ENCODE results near the gene MYO18A.

Gene MYO18A

GRCh38 chr17:29193146-29193545, 12.9 kb upstream of the MYO18A start:
- no peak for DNase-seq (ENCODE audit: low read depth)
- TF ChIP-seq, protein P1, sequence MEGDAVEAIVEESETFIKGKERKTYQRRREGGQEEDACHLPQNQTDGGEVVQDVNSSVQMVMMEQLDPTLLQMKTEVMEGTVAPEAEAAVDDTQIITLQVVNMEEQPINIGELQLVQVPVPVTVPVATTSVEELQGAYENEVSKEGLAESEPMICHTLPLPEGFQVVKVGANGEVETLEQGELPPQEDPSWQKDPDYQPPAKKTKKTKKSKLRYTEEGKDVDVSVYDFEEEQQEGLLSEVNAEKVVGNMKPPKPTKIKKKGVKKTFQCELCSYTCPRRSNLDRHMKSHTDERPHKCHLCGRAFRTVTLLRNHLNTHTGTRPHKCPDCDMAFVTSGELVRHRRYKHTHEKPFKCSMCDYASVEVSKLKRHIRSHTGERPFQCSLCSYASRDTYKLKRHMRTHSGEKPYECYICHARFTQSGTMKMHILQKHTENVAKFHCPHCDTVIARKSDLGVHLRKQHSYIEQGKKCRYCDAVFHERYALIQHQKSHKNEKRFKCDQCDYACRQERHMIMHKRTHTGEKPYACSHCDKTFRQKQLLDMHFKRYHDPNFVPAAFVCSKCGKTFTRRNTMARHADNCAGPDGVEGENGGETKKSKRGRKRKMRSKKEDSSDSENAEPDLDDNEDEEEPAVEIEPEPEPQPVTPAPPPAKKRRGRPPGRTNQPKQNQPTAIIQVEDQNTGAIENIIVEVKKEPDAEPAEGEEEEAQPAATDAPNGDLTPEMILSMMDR (conservative IDR thresholded peaks at IDR 0.05; ENCODE audit: low read length) = no peak
- no peak overlapping the region for H3K4me3 ChIP-seq (ENCODE audit: low read length)

DNA sequence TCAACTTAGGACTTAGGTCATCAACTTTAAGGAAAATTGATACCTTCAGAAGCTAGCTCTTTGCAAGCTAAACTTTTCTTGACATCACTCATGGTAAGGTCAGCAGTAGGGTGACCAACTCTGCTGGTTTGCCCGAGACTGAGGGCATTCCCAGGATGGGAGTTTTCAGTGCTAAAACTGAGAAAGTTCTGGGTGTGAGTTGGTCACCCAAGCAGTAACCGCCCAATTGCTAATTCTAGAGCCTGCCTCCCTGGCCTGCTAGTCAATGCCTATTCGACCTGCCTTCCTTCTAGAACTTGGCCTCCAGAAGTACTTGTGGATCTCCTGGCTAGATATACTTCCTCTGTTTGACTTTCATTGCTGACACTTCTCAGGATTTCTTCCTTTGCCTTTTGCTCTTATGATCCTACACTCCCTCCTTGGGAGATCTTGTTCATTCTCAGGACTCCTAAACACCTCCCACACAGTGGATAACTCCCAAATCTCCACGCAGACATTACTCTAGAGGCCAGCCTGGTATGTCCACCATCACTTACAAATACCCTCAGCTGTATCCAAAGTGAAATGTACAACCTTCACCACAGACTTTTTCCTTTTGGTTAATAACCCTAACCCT, 10.5 kb upstream of the MYO18A start:
- TF ChIP-seq, protein P1 (conservative IDR thresholded peaks at IDR 0.05; ENCODE audit: low read length) = no peak
- DNase-seq (ENCODE audit: low read depth) = no peak

DNA sequence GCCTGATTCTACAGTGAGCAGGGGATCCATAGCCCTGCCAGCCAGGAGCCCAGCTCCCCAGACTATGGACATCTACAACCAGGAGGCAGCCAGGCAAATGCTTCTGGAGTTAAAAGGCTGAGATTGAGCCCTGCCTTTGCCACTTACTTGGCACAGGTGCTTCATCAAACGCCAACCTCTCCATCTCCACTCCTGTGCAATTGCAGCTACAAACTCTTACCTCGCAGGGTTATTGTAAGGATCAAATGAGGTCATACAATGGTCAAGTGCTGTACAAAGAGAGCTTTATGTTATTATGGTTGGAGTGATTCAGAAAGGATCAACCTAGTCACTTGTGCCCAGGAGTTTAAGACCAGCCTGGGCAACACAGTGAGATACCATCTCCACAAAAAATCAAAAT, 9.8 kb upstream of the MYO18A start:
- no peak overlapping the region for H3K4me3 ChIP-seq (ENCODE audit: low read length)
- no peak for DNase-seq (ENCODE audit: low read depth)
- TF ChIP-seq, protein P1 (conservative IDR thresholded peaks at IDR 0.05; ENCODE audit: low read length) = no peak

More for the DNA sequence above, 10.5 kb upstream of the MYO18A start:
- H3K4me3 ChIP-seq (ENCODE audit: low read length) = no peak overlapping the region

GRCh38 chr17:29189355-29189754, 9.2 kb upstream of the MYO18A start:
- TF ChIP-seq, protein P1 (conservative IDR thresholded peaks at IDR 0.05; ENCODE audit: low read length) = no peak
- no peak overlapping the region for H3K4me3 ChIP-seq (ENCODE audit: low read length)
- no peak for DNase-seq (ENCODE audit: low read depth)

- no peak overlapping the region for H3K4me3 ChIP-seq (ENCODE audit: low read length)
- TF ChIP-seq, protein P1 (conservative IDR thresholded peaks at IDR 0.05; ENCODE audit: low read length) = no peak
- no peak for DNase-seq (ENCODE audit: low read depth)
Measured at GRCh38 chr17:29181226-29181625, 1.0 kb upstream of the MYO18A start.

GRCh38 chr17:29180788-29181160, 576 bp upstream of the MYO18A start:
- no peak for DNase-seq (ENCODE audit: low read depth)
- H3K4me3 ChIP-seq (ENCODE audit: low read length) = peak overlapping the region; percentile 63
- TF ChIP-seq, protein P1 (conservative IDR thresholded peaks at IDR 0.05; ENCODE audit: low read length) = no peak

- no peak for DNase-seq (ENCODE audit: low read depth)
- peak overlapping the region; percentile 63 for H3K4me3 ChIP-seq (ENCODE audit: low read length)
Measured at GRCh38 chr17:29179232-29180033, 765 bp downstream of the MYO18A start.

More at GRCh38 chr17:29179232-29180033, 765 bp downstream of the MYO18A start:
- TF ChIP-seq, protein P1 (conservative IDR thresholded peaks at IDR 0.05; ENCODE audit: low read length) = no peak

All from AG10803 (cell line).